ENCODE results near the gene ZFP36.

The ZFP36 gene

GRCh38 chr19:39405958-39406655, 540 bp upstream of the ZFP36 start:
- peak; percentile 87 to 90 for DNase-seq

GRCh38 chr19:39407410-39407659, 688 bp downstream of the ZFP36 start:
- no peak for DNase-seq

GRCh38 chr19:39407660-39408391, 1.2 kb downstream of the ZFP36 start:
- peak; percentile 61 to 63 for DNase-seq

- DNase-seq: peak; percentile 19 to 35
These were observed 2.0 kb downstream of the ZFP36 start for GRCh38 chr19:39408392-39409207.

- DNase-seq: peak; percentile 83 to 88
These were observed 2.8 kb downstream of the ZFP36 start for GRCh38 chr19:39409208-39410016.

- peak; percentile 68 to 73 for DNase-seq
These were observed 3.6 kb downstream of the ZFP36 start for GRCh38 chr19:39410017-39410830.

- no peak for DNase-seq
These were observed 4.1 kb downstream of the ZFP36 start for GRCh38 chr19:39410831-39411080.

- peak; percentile 23 to 31 for DNase-seq
These were observed 4.6 kb downstream of the ZFP36 start for GRCh38 chr19:39411081-39411831.

GRCh38 chr19:39411832-39412099, 5.1 kb downstream of the ZFP36 start:
- DNase-seq: peak; percentile 93 to 95

- DNase-seq: peak; percentile 97
These were observed 5.6 kb downstream of the ZFP36 start, which contains the start of gene PLEKHG2 for GRCh38 chr19:39412100-39412866. Gene PLEKHG2, plus strand, starts transcription at chr19:39412669. Its CDS starts 1,418 bp downstream, at chr19:39414087.

- DNase-seq: peak in 1 of 2 experiments; percentile 27
These were observed 6.2 kb downstream of the ZFP36 start for GRCh38 chr19:39412867-39413271.

- DNase-seq: peak; percentile 23 to 33
These were observed 6.7 kb downstream of the ZFP36 start for GRCh38 chr19:39413272-39413910.

- peak in 1 of 2 experiments; percentile 10 for DNase-seq
These were observed 7.4 kb downstream of the ZFP36 start for GRCh38 chr19:39413911-39414608.

- DNase-seq: no peak
These were observed 8.7 kb downstream of the ZFP36 start for GRCh38 chr19:39415111-39416046.

GRCh38 chr19:39416152-39417120, 9.8 kb downstream of the ZFP36 start:
- DNase-seq: no peak

- DNase-seq: no peak
These were observed 11.0 kb downstream of the ZFP36 start for GRCh38 chr19:39417463-39418181.

GRCh38 chr19:39419003-39419402, 12.4 kb downstream of the ZFP36 start:
- no peak for DNase-seq
